ENCODE results near the gene EMP1.
A peak's percentile ranks its signal among the peaks of the same experiment; 100 is the strongest.

Gene EMP1

GRCh38 chr12:13233830-13234641 is 37.5 kb downstream of the EMP1 start:
- no peaks in the 10 kb centered on the region for H3K36me3 ChIP-seq (ENCODE audit: control insufficient read depth in 2 of 2, insufficient read depth in 2 of 2, low read length in 2 of 2)
- no peak overlapping the region for H3K4me3 ChIP-seq (ENCODE audit: low read length in 2 of 2)
- no peaks in the 10 kb centered on the region for H3K4me1 ChIP-seq (ENCODE audit: control insufficient read depth in 2 of 2, insufficient read depth in 2 of 2, low read length in 2 of 2)
- H3K9me3 ChIP-seq (ENCODE audit: control insufficient read depth in 2 of 2, low read length in 2 of 2) = no peaks in the 10 kb centered on the region
- no peak overlapping the region for H3K27ac ChIP-seq (ENCODE audit: low read depth in 2 of 2, low read length in 2 of 2)
- H3K27me3 ChIP-seq (ENCODE audit: control insufficient read depth in 2 of 2, insufficient read depth in 2 of 2, low read length in 2 of 2) = no peaks in the 10 kb centered on the region
- H3K9ac ChIP-seq (ENCODE audit: low read depth in 1 of 2, low read length in 2 of 2) = no peak overlapping the region

DNA sequence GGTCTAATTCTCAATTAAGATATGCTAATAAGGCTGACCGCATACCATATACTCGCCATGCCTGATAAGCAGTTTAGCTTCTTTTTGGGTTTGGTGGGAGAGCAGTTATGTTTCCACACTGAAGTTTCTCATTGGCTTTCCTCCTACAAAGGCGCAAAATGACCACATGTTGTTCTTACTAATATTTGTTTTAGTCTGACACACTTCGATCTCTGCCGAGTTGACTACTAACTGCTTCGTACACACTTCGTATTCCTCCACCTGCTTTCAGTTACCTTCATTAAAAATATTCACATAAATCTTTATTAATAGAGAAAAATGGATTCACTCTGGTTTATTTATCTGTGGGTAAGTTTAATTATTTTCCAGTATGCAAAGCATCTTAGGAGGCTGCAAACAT is 41.7 kb downstream of the EMP1 start:
- H3K4me3 ChIP-seq (ENCODE audit: low read length in 2 of 2) = no peak overlapping the region
- H3K27me3 ChIP-seq (ENCODE audit: control insufficient read depth in 2 of 2, insufficient read depth in 2 of 2, low read length in 2 of 2) = no peaks in the 10 kb centered on the region
- H3K9ac ChIP-seq (ENCODE audit: low read depth in 1 of 2, low read length in 2 of 2) = no peak overlapping the region
- no peaks in the 10 kb centered on the region for H3K9me3 ChIP-seq (ENCODE audit: control insufficient read depth in 2 of 2, low read length in 2 of 2)
- H3K27ac ChIP-seq (ENCODE audit: low read depth in 2 of 2, low read length in 2 of 2) = no peak overlapping the region
- H3K36me3 ChIP-seq (ENCODE audit: control insufficient read depth in 2 of 2, insufficient read depth in 2 of 2, low read length in 2 of 2) = no peaks in the 10 kb centered on the region
- H3K4me1 ChIP-seq (ENCODE audit: control insufficient read depth in 2 of 2, insufficient read depth in 2 of 2, low read length in 2 of 2) = peaks cover 6 to 10% of the 10 kb centered on the region in 2 donors

DNA sequence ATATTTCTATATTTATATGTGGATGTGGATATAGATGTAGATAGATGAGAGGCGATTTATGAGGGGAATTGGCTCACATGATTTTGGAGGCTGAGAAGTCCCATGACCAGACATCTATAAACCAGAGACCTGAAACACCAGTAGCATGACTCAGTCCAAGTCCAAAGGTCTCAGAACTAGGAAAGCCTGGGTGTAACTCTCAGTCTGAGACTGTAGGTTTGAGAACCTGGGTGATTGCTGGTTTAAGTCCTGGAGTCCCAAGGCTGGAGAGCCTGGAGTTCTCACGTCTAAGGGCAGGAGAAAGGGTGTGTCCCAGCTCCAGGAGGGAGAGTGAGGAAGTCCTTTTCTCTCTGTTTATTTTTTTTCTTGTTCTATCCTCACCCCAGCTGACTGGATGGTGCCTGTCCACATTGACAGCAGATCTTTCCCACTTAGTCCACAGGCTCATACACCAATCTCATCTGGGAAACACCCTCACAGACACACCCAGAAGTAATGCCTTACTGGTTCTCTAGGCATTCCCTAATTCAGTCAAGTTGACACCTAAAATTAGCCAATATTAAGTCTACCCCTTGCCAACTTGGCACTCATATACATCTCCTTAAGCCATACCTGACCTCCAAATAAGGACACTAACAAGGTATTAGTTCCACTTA is 45.4 kb downstream of the EMP1 start:
- H3K4me1 ChIP-seq (ENCODE audit: control insufficient read depth in 2 of 2, insufficient read depth in 2 of 2, low read length in 2 of 2) = peaks cover 6 to 10% of the 10 kb centered on the region in 2 donors

DNA sequence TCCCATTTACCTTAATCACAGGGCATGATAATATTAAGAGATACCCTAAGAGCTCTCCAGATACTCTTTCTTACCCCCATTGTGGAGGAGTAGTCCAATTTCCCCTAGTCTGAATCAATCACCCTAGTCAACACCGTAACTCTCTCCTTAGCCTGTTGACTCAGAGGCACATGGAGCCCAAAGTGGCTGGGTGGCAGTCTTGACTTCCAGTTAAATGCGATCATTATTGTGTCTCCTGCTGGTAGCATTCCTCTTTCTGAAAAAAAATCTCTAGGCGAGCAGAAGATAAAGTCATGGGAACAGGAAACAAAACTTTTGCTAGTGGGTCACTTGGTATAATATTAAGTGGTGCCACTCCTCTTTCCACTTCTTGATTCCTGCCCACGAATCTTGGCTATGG is 46.4 kb downstream of the EMP1 start:
- no peaks in the 10 kb centered on the region for H3K36me3 ChIP-seq (ENCODE audit: control insufficient read depth in 2 of 2, insufficient read depth in 2 of 2, low read length in 2 of 2)
- peak overlapping the region; percentile 72 to 82 for H3K27ac ChIP-seq (ENCODE audit: low read depth in 2 of 2, low read length in 2 of 2)
- no peak overlapping the region for H3K4me3 ChIP-seq (ENCODE audit: low read length in 2 of 2)
- no peaks in the 10 kb centered on the region for H3K9me3 ChIP-seq (ENCODE audit: control insufficient read depth in 2 of 2, low read length in 2 of 2)
- H3K9ac ChIP-seq (ENCODE audit: low read depth in 1 of 2, low read length in 2 of 2) = no peak overlapping the region
- H3K4me1 ChIP-seq (ENCODE audit: control insufficient read depth in 2 of 2, insufficient read depth in 2 of 2, low read length in 2 of 2) = peaks cover 6 to 10% of the 10 kb centered on the region in 2 donors
- H3K27me3 ChIP-seq (ENCODE audit: control insufficient read depth in 2 of 2, insufficient read depth in 2 of 2, low read length in 2 of 2) = no peaks in the 10 kb centered on the region

More for the DNA sequence above, 45.4 kb downstream of the EMP1 start:
- Histone ChIP-seq H3K36me3 (ENCODE audit: control insufficient read depth in 2 of 2, insufficient read depth in 2 of 2, low read length in 2 of 2) (no peaks in the 10 kb centered on the region), H3K9me3 (ENCODE audit: control insufficient read depth in 2 of 2, low read length in 2 of 2) (no peaks in the 10 kb centered on the region), H3K9ac (ENCODE audit: low read depth in 1 of 2, low read length in 2 of 2) (no peak overlapping the region), H3K4me3 (ENCODE audit: low read length in 2 of 2) (peak overlapping the region in 1 of 2 donors; percentile 33), H3K27me3 (ENCODE audit: control insufficient read depth in 2 of 2, insufficient read depth in 2 of 2, low read length in 2 of 2) (no peaks in the 10 kb centered on the region), H3K27ac (ENCODE audit: low read depth in 2 of 2, low read length in 2 of 2) (peak overlapping the region; percentile 72 to 82)

DNA sequence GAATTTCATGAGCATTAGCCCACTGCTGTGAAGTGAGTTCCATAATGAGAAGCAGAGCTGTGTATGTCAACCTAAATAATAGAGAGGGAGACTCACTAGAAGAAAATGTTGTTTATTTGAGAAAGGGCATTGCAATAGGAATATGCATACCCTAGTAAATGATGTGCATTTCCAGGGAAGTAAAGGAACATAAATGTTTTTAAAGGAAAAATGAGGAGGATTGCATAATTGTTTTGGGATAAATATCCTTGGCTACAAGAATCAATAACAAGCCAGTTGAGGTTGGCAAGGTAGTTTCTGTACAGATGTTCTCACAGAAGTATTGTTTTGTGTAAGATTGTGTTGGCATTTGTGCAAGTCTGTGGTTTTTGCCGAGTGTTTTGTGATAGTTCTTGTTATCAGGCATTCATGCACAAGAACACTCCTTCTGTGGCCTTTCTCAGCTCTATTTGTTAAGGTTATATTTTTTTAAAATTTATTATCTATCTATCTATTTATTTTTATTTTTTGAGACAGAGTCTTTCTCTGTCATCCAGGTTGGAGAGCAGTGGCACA is 47.1 kb downstream of the EMP1 start:
- no peak overlapping the region for H3K27ac ChIP-seq (ENCODE audit: low read depth in 2 of 2, low read length in 2 of 2)
- H3K9ac ChIP-seq (ENCODE audit: low read depth in 1 of 2, low read length in 2 of 2) = no peak overlapping the region
- peaks cover 8 to 10% of the 10 kb centered on the region in 2 donors for H3K4me1 ChIP-seq (ENCODE audit: control insufficient read depth in 2 of 2, insufficient read depth in 2 of 2, low read length in 2 of 2)
- H3K9me3 ChIP-seq (ENCODE audit: control insufficient read depth in 2 of 2, low read length in 2 of 2) = no peaks in the 10 kb centered on the region
- H3K27me3 ChIP-seq (ENCODE audit: control insufficient read depth in 2 of 2, insufficient read depth in 2 of 2, low read length in 2 of 2) = no peaks in the 10 kb centered on the region
- no peak overlapping the region for H3K4me3 ChIP-seq (ENCODE audit: low read length in 2 of 2)
- no peaks in the 10 kb centered on the region for H3K36me3 ChIP-seq (ENCODE audit: control insufficient read depth in 2 of 2, insufficient read depth in 2 of 2, low read length in 2 of 2)

- H3K9ac ChIP-seq (ENCODE audit: low read depth in 1 of 2, low read length in 2 of 2) = no peak overlapping the region
- H3K4me1 ChIP-seq (ENCODE audit: control insufficient read depth in 2 of 2, insufficient read depth in 2 of 2, low read length in 2 of 2) = peaks cover 5 to 13% of the 10 kb centered on the region in 2 donors
- H3K4me3 ChIP-seq (ENCODE audit: low read length in 2 of 2) = no peak overlapping the region
- no peaks in the 10 kb centered on the region for H3K9me3 ChIP-seq (ENCODE audit: control insufficient read depth in 2 of 2, low read length in 2 of 2)
- no peaks in the 10 kb centered on the region for H3K27me3 ChIP-seq (ENCODE audit: control insufficient read depth in 2 of 2, insufficient read depth in 2 of 2, low read length in 2 of 2)
- H3K36me3 ChIP-seq (ENCODE audit: control insufficient read depth in 2 of 2, insufficient read depth in 2 of 2, low read length in 2 of 2) = no peaks in the 10 kb centered on the region
- no peak overlapping the region for H3K27ac ChIP-seq (ENCODE audit: low read depth in 2 of 2, low read length in 2 of 2)
Measured at GRCh38 chr12:13247596-13247995, 51.1 kb downstream of the EMP1 start.

DNA sequence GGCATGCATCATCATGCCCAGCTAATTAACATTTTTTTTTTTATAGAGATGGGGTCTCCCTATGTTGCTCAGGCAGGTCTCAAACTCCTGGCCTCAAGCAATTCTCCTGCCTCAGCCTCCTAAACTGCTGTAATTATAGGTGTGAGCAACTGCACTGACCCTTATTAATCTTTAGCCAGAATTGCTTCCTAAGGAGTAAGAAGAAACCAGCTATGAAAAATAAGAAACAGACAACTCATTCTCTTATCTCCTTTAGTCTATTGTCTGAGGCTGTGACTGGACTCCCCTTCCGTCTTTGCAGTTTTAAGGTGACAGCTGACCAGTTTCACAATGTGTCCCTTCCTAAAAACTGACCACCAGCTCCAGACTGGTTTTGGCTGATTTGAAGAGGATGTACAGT is 52.4 kb downstream of the EMP1 start:
- peaks cover 2 to 8% of the 10 kb centered on the region in 2 donors for H3K4me1 ChIP-seq (ENCODE audit: control insufficient read depth in 2 of 2, insufficient read depth in 2 of 2, low read length in 2 of 2)
- no peak overlapping the region for H3K27ac ChIP-seq (ENCODE audit: low read depth in 2 of 2, low read length in 2 of 2)
- no peak overlapping the region for H3K4me3 ChIP-seq (ENCODE audit: low read length in 2 of 2)
- H3K9me3 ChIP-seq (ENCODE audit: control insufficient read depth in 2 of 2, low read length in 2 of 2) = no peaks in the 10 kb centered on the region
- H3K36me3 ChIP-seq (ENCODE audit: control insufficient read depth in 2 of 2, insufficient read depth in 2 of 2, low read length in 2 of 2) = no peaks in the 10 kb centered on the region
- H3K27me3 ChIP-seq (ENCODE audit: control insufficient read depth in 2 of 2, insufficient read depth in 2 of 2, low read length in 2 of 2) = no peaks in the 10 kb centered on the region
- H3K9ac ChIP-seq (ENCODE audit: low read depth in 1 of 2, low read length in 2 of 2) = no peak overlapping the region

DNA sequence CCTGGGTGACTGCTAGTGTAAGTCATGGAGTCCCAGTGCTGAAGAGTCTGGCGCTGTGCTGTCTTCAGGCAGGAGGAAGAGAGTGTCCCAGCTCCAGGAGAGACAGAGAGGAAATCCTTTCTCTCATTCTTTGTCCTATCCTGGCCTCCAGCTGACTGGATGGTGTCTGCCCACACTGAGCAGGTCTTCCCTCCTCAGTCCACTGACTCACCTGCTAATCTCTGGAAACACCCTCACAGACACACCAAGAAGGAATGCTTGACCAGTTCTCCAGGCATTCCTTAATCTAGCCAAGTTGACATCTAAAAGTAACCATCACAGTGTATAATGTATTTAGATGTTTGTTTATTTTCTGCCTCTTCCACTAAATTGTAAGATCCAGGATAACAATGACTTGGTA is 53.9 kb downstream of the EMP1 start:
- no peaks in the 10 kb centered on the region for H3K36me3 ChIP-seq (ENCODE audit: control insufficient read depth in 2 of 2, insufficient read depth in 2 of 2, low read length in 2 of 2)
- H3K9ac ChIP-seq (ENCODE audit: low read depth in 1 of 2, low read length in 2 of 2) = no peak overlapping the region
- H3K4me1 ChIP-seq (ENCODE audit: control insufficient read depth in 2 of 2, insufficient read depth in 2 of 2, low read length in 2 of 2) = peaks cover 2 to 8% of the 10 kb centered on the region in 2 donors
- no peak overlapping the region for H3K27ac ChIP-seq (ENCODE audit: low read depth in 2 of 2, low read length in 2 of 2)
- no peak overlapping the region for H3K4me3 ChIP-seq (ENCODE audit: low read length in 2 of 2)
- H3K27me3 ChIP-seq (ENCODE audit: control insufficient read depth in 2 of 2, insufficient read depth in 2 of 2, low read length in 2 of 2) = no peaks in the 10 kb centered on the region
- H3K9me3 ChIP-seq (ENCODE audit: control insufficient read depth in 2 of 2, low read length in 2 of 2) = no peaks in the 10 kb centered on the region

DNA sequence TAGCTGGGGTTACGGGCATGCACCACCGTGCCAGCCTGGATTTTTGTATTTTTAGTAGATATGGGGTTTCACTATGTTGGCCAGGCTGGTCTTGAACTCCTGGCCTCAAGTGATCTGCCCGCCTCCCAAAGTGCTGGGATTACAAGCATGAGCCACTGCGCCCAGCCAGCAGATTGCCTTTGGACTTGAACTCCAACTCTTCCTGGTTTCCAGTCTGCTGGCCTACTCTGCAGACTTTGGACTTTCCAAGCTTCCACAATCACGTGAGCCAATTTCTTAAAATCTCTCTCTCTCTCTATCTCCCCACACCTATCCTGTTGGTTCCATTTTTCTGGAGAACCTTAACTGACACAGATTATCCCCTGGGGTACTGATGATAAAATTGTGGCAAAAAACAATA is 55.0 kb downstream of the EMP1 start:
- no peaks in the 10 kb centered on the region for H3K36me3 ChIP-seq (ENCODE audit: control insufficient read depth in 2 of 2, insufficient read depth in 2 of 2, low read length in 2 of 2)
- peaks cover 4 to 13% of the 10 kb centered on the region in 2 donors for H3K4me1 ChIP-seq (ENCODE audit: control insufficient read depth in 2 of 2, insufficient read depth in 2 of 2, low read length in 2 of 2)
- H3K27ac ChIP-seq (ENCODE audit: low read depth in 2 of 2, low read length in 2 of 2) = peak overlapping the region; percentile 6 to 67
- H3K27me3 ChIP-seq (ENCODE audit: control insufficient read depth in 2 of 2, insufficient read depth in 2 of 2, low read length in 2 of 2) = no peaks in the 10 kb centered on the region
- H3K9me3 ChIP-seq (ENCODE audit: control insufficient read depth in 2 of 2, low read length in 2 of 2) = no peaks in the 10 kb centered on the region
- H3K9ac ChIP-seq (ENCODE audit: low read depth in 1 of 2, low read length in 2 of 2) = no peak overlapping the region
- no peak overlapping the region for H3K4me3 ChIP-seq (ENCODE audit: low read length in 2 of 2)

- Histone ChIP-seq H3K4me3 (ENCODE audit: low read length in 2 of 2) (no peak overlapping the region), H3K9ac (ENCODE audit: low read depth in 1 of 2, low read length in 2 of 2) (no peak overlapping the region), H3K9me3 (ENCODE audit: control insufficient read depth in 2 of 2, low read length in 2 of 2) (no peaks in the 10 kb centered on the region), H3K36me3 (ENCODE audit: control insufficient read depth in 2 of 2, insufficient read depth in 2 of 2, low read length in 2 of 2) (no peaks in the 10 kb centered on the region), H3K27ac (ENCODE audit: low read depth in 2 of 2, low read length in 2 of 2) (peak overlapping the region in 1 of 2 donors; percentile 67), H3K4me1 (ENCODE audit: control insufficient read depth in 2 of 2, insufficient read depth in 2 of 2, low read length in 2 of 2) (peaks cover 4 to 13% of the 10 kb centered on the region in 2 donors), H3K27me3 (ENCODE audit: control insufficient read depth in 2 of 2, insufficient read depth in 2 of 2, low read length in 2 of 2) (no peaks in the 10 kb centered on the region)
Measured at GRCh38 chr12:13252024-13252423, 55.5 kb downstream of the EMP1 start.

All from mucosa of rectum (tissue), 2 donors.